HepG2 (cell line): ENCODE measurements around the gene OSCP1. TPM values are rescaled to one million over a fixed set of nuclear protein-coding genes. Genes with fewer than 3 reads are reported as not detected.

Experiments used
- ATAC-seq: fragments of 200-7000 bp; cut with Tn5 transposase; 3 replicates; pipeline ENCODE4 v1.9.1; 2020; ENCODE audit warnings: mild to moderate bottlenecking, moderate library complexity
- BruUV-seq: library from RNA; stranded (reverse); fragments of 400-500 nt; replicated peaks from 2 replicates; lab custom pipeline; 2021; lab: Mats Ljungman, UMichigan
- CTCF ChIA-PET: fragments of 300-600 bp; formaldehyde crosslinking; extraction: SDS; loops from one replicate; lab custom pipeline; 2021; ENCODE audit warnings: low total read pairs, inconsistent platforms, low intra/inter-chr PET ratio; lab: Yijun Ruan, JAX
- POLR2A ChIA-PET: fragments of 350-600 bp; sonication (Branson Sonifier 250); formaldehyde crosslinking; loops from one replicate; lab custom pipeline; 2020; ENCODE audit warnings: antibody characterized with exemption, inconsistent platforms; lab: Yijun Ruan, JAX
- DNase-seq: peaks from one replicate; pipeline ENCODE4 v3.0.0-alpha.2; 2015; ENCODE audit warnings: low spot score
- FAIRE-seq: peaks from 3 replicates; lab custom pipeline; 2011; peaks lifted over from hg19 to GRCh38; lab: Jason Lieb, UNC
- H2AFZ ChIP-seq: one replicate; pipeline ENCODE4 v1.6.1; 2011; ENCODE audit warnings: low read length, inconsistent platforms
- H3K27ac ChIP-seq: fragments of 300-600 bp; 3 replicates; pipeline ENCODE4 v1.8.0; 2011; ENCODE audit warnings: mixed run types, mild to moderate bottlenecking, mixed read lengths, low read length, inconsistent platforms; ENCODE audit not compliant: insufficient read depth; ENCODE audit errors: extremely low read length
- H3K27me3 ChIP-seq, 2 experiments: fragments of 200-600 bp in 1 of 2; 2 replicates in 1 of 2; 3 replicates in 1 of 2; pipeline versions ENCODE4 v1.6.0 to v1.8.0; 2011; ENCODE audit warnings: low read length in 2 of 2, mild to moderate bottlenecking in 2 of 2, moderate library complexity in 2 of 2, inconsistent platforms in 1 of 2; ENCODE audit not compliant: insufficient read depth in 2 of 2, control insufficient read depth in 1 of 2
- H3K36me3 ChIP-seq, 2 experiments: fragments of 200-600 bp in 1 of 2; replicated peaks in 1 of 2; 2 replicates in 1 of 2; 3 replicates in 1 of 2; pipeline versions ENCODE4 v1.5.1 to v1.8.0; 2011; ENCODE audit warnings: low read length in 2 of 2, inconsistent platforms in 1 of 2; ENCODE audit not compliant: insufficient read depth in 2 of 2, control insufficient read depth in 1 of 2
- H3K4me1 ChIP-seq: 2 replicates; pipeline ENCODE4 v1.5.1; 2012; ENCODE audit warnings: low read length, inconsistent platforms; ENCODE audit not compliant: insufficient read depth
- H3K4me2 ChIP-seq: 2 replicates; pipeline ENCODE4 v1.6.0; 2011; ENCODE audit warnings: low read depth, low read length, inconsistent platforms
- H3K4me3 ChIP-seq, 3 experiments: fragments of 200-600 bp in 1 of 3; sonication (generic), shearing (Covaris generic) in 1 of 3; replicated peaks in 1 of 3; 2 replicates each; pipeline ENCODE4 v1.5.1; 2011 to 2016; ENCODE audit warnings: low read length in 3 of 3, inconsistent platforms in 2 of 3, low read depth in 2 of 3, mild to moderate bottlenecking in 2 of 3, control low read depth in 1 of 3, mixed read lengths in 1 of 3; ENCODE audit not compliant: insufficient read depth in 1 of 3
- H3K79me2 ChIP-seq: one replicate; pipeline ENCODE4 v1.6.1; 2011; ENCODE audit warnings: low read length, inconsistent platforms; ENCODE audit not compliant: insufficient read depth
- H3K9ac ChIP-seq: 2 replicates; pipeline ENCODE4 v1.6.0; 2011; ENCODE audit warnings: mild to moderate bottlenecking, low read depth, low read length, inconsistent platforms; ENCODE audit not compliant: insufficient read depth
- H3K9me3 ChIP-seq: 2 replicates; pipeline ENCODE4 v1.5.1; 2012; ENCODE audit warnings: mild to moderate bottlenecking, low read length
- H4K20me1 ChIP-seq: 2 replicates; pipeline ENCODE4 v1.6.0; 2011; ENCODE audit warnings: inconsistent platforms, mild to moderate bottlenecking, low read length, moderate library complexity; ENCODE audit not compliant: insufficient read depth
- DBP ChIP-seq: sonication (generic); formaldehyde crosslinking; IDR thresholded peaks from 2 replicates; pipeline ENCODE4 v1.4.0; 2020; ENCODE audit warnings: missing genetic modification reagents; ENCODE audit errors: not compliant biosample characterization
- DZIP1 ChIP-seq: sonication (generic); formaldehyde crosslinking; IDR thresholded peaks from 2 replicates; pipeline ENCODE4 v1.5.0; 2020; ENCODE audit warnings: mild to moderate bottlenecking, missing genetic modification reagents
- EP300 ChIP-seq, 3 experiments: sonication (generic) in 1 of 3; formaldehyde crosslinking in 1 of 3; IDR thresholded peaks; 2 replicates each; pipeline versions ENCODE4 v1.5.1 to v1.6.1; 2011 to 2020; ENCODE audit warnings: low read depth in 2 of 3, low read length in 2 of 3, borderline replicate concordance in 1 of 3, improper control_type of control experiment in 1 of 3, mild to moderate bottlenecking in 1 of 3, missing genetic modification reagents in 1 of 3, moderate library complexity in 1 of 3
- FOXA1 ChIP-seq, 2 experiments: fragments of 450-650 bp in 1 of 2; sonication (generic) in 1 of 2; formaldehyde crosslinking in 1 of 2; IDR thresholded peaks; 2 replicates each; pipeline versions ENCODE4 v1.4.0 to v1.6.1; 2016 to 2020; ENCODE audit warnings: missing genetic modification reagents in 1 of 2
- HDAC2 ChIP-seq: sonication (generic); formaldehyde crosslinking; IDR thresholded peaks from 2 replicates; pipeline ENCODE4 v1.4.0; 2020; ENCODE audit warnings: missing genetic modification reagents
- HNF4A ChIP-seq: sonication (generic); formaldehyde crosslinking; IDR thresholded peaks from 2 replicates; pipeline ENCODE4 v1.4.0; 2020; ENCODE audit warnings: missing genetic modification reagents
- NCOA2 ChIP-seq: sonication (generic); formaldehyde crosslinking; IDR thresholded peaks from 2 replicates; pipeline ENCODE4 v1.8.0; 2022; ENCODE audit warnings: inconsistent platforms
- NFYC ChIP-seq: IDR thresholded peaks from 2 replicates; pipeline ENCODE4 v1.6.1; 2016; ENCODE audit warnings: missing genetic modification reagents, missing compliant biosample characterization
- NR2C2 ChIP-seq: sonication (generic); formaldehyde crosslinking; IDR thresholded peaks from 2 replicates; pipeline ENCODE4 v1.4.0; 2020; ENCODE audit warnings: missing genetic modification reagents, mild to moderate bottlenecking, moderate library complexity, borderline replicate concordance
- RXRA ChIP-seq: sonication (generic); formaldehyde crosslinking; IDR thresholded peaks from 2 replicates; pipeline ENCODE4 v1.5.1; 2020; ENCODE audit warnings: missing genetic modification reagents
- SAP130 ChIP-seq: IDR thresholded peaks from 2 replicates; pipeline ENCODE4 v1.6.1; 2016; ENCODE audit warnings: low read depth
- SIX1 ChIP-seq: sonication (generic); formaldehyde crosslinking; IDR thresholded peaks from 2 replicates; pipeline ENCODE4 v1.4.0; 2020; ENCODE audit warnings: missing genetic modification reagents, borderline replicate concordance
- TFAP4 ChIP-seq: sonication (generic); IDR thresholded peaks from 2 replicates; pipeline ENCODE4 v1.6.1; 2016; ENCODE audit warnings: low read depth, borderline replicate concordance
- ZBTB7B ChIP-seq: sonication (generic); formaldehyde crosslinking; IDR thresholded peaks from 2 replicates; pipeline ENCODE4 v1.4.0; 2020; ENCODE audit warnings: missing genetic modification reagents
- ZFP41 ChIP-seq: sonication (generic); formaldehyde crosslinking; IDR thresholded peaks from 2 replicates; pipeline ENCODE4 v1.4.0; 2020; ENCODE audit warnings: mild to moderate bottlenecking, missing genetic modification reagents, borderline replicate concordance
- ZNF362 ChIP-seq: sonication (generic); formaldehyde crosslinking; IDR thresholded peaks from 2 replicates; pipeline ENCODE4 v1.4.0; 2020; ENCODE audit warnings: missing genetic modification reagents, mild to moderate bottlenecking, borderline replicate concordance
- ZNF788 ChIP-seq: sonication (generic); formaldehyde crosslinking; IDR thresholded peaks from 2 replicates; pipeline ENCODE4 v1.5.0; 2020; ENCODE audit warnings: mild to moderate bottlenecking, missing genetic modification reagents, borderline replicate concordance
- WGBS: methylation state at CpG from one replicate; pipeline ENCODE4 v1.1.6; 2017; ENCODE audit warnings: low lambda C conversion rate; 5-methylcytosine and 5-hydroxymethylcytosine counted together
- in situ Hi-C: cut with HindIII; loops from 2 replicates; pipeline ENCODE4 v1.10.0; 2017; ENCODE audit warnings: low pct_unique_long_range_greater_than_20kb; ENCODE audit not compliant: extremely low pct_ligation_motif_present
- intact Hi-C: fragments of 100-400 bp; cut with micrococcal nuclease; formaldehyde crosslinking; loops from one replicate; pipeline ENCODE4 v1.10.0; 2022; ENCODE audit not compliant: unreplicated experiment
- polyA plus RNA-seq, 8 experiments: library from polyadenylated mRNA; depleted of rRNA in 3 of 8; stranded (reverse) in 7 of 8; unstranded in 1 of 8; fragments of >200 nt; fragmentation: Illumina TruSeq in 4 of 8; extraction: Trizol in 4 of 8; gene quantifications; 2 replicates each; pipeline versions ENCODE4 v1.2.1 to v1.2.3, GENCODE V29; 2011 to 2016; ENCODE audit warnings: low read depth in 4 of 8, missing spikeins in 1 of 8, mixed read lengths in 1 of 8; ENCODE audit not compliant: insufficient read depth in 1 of 8
- total RNA-seq, 5 experiments: library from RNA; depleted of rRNA; stranded (reverse); fragments of >200 nt; fragmentation: Illumina TruSeq; extraction: Trizol; gene quantifications; 2 replicates each; pipeline ENCODE4 v1.2.3, GENCODE V29; 2016; ENCODE audit warnings: low read depth in 1 of 5

Gene OSCP1
- total and polyA plus RNA-seq, 2 of the 13 experiments (the other 11 are each of a cell fraction or from before 2014, with no cell fraction given) = 0.60 to 0.84 TPM

- peaks cover 83% of the 10 kb centered on the region for H3K79me2 ChIP-seq
- FAIRE-seq (peak; percentile 85), DNase-seq (peak; percentile 65), ATAC-seq (peak; percentile 50)
- in situ Hi-C loops (no loop called here), intact Hi-C loops (loop anchor here (5.0 kb wide), 1 partner anchor 42 kb away; no protein-coding TSS in a partner anchor)
- CTCF ChIA-PET = no interaction called here
- no TSS peak for BruUV-seq
- no peak overlapping the region for H2AFZ ChIP-seq
- peak overlapping the region; percentile 47 for H3K9ac ChIP-seq
- no peaks in the 10 kb centered on the region; a peak in 1 of 5 replicates for H3K27me3 ChIP-seq
- H3K4me2 ChIP-seq = peak overlapping the region; percentile 60
- peak overlapping the region; percentile 75 for H3K27ac ChIP-seq
- H3K4me3 ChIP-seq = peak overlapping the region in 1 of 3 experiments; percentile 29; a peak in 2 of 6 replicates
- 4% methylated on average over 5 of the region's 5 CpGs for WGBS
- H3K36me3 ChIP-seq = peaks cover 6 to 8% of the 10 kb centered on the region in 2 experiments; a peak in 4 of 5 replicates
- peaks cover 84% of the 10 kb centered on the region for H3K4me1 ChIP-seq
- no peaks in the 10 kb centered on the region for H3K9me3 ChIP-seq
- peaks cover 10% of the 10 kb centered on the region for H4K20me1 ChIP-seq
- POLR2A ChIA-PET = interaction anchor here (0.8 to 4.1 kb wide), 6 partner anchors 9 to 230 kb away, joined by 3 to 32 read pairs (median 4); partner anchors contain the start of genes LSM10 and MRPS15
- TF ChIP-seq FOXA1 (IDR thresholded peaks at IDR 0.05) = no peak
- 0 out of 2 replicates have a peak, but pooled peaks have one; percentile 13 for TF ChIP-seq FOXA1 (CRISPR knock-in tag; IDR thresholded peaks at IDR 0.05)
- 0 out of 2 replicates have a peak, but pooled peaks have one; percentile 36 for TF ChIP-seq SAP130 (CRISPR knock-in tag)
- peak; percentile 33; the same call in 1 of the 2 replicates for TF ChIP-seq HDAC2
- TF ChIP-seq DZIP1 = no peak
- peak; percentile 80 for TF ChIP-seq HNF4A (CRISPR knock-in tag)
- TF ChIP-seq NFYC (CRISPR knock-in tag) = peak; percentile 30; the same call in 1 of the 2 replicates
- peak in 1 of 2 experiments; percentile 71; a peak in 1 of 4 replicates for TF ChIP-seq EP300 (IDR thresholded peaks at IDR 0.05; ENCODE audit: low read depth in 2 of 2, low read length in 2 of 2)
- no peak for TF ChIP-seq EP300 (CRISPR knock-in tag; IDR thresholded peaks at IDR 0.05; ENCODE audit: borderline replicate concordance)
- TF ChIP-seq ZBTB7B = peak; percentile 41; the same call in 1 of the 2 replicates
- TF ChIP-seq TFAP4 = peak; percentile 25; the same call in 1 of the 2 replicates
- 0 out of 2 replicates have a peak, but pooled peaks have one; percentile 23 for TF ChIP-seq RXRA (CRISPR knock-in tag)
- peak; percentile 80; the same call in 1 of the 2 replicates for TF ChIP-seq ZNF362 (CRISPR knock-in tag)
- TF ChIP-seq NR2C2 (CRISPR knock-in tag) = 0 out of 2 replicates have a peak, but pooled peaks have one; percentile 22
- no peak for TF ChIP-seq DBP (CRISPR knock-in tag)
- TF ChIP-seq SIX1 = peak; percentile 12; the same call in 1 of the 2 replicates
- TF ChIP-seq ZNF788 (CRISPR knock-in tag) = no peak
- peak; percentile 35; the same call in 1 of the 2 replicates for TF ChIP-seq NCOA2
- no peak for TF ChIP-seq ZFP41 (CRISPR knock-in tag)
Measured at GRCh38 chr1:36380143-36380619, 70.1 kb downstream of the OSCP1 start.
